ENCODE results near the gene CRYBB3.

DNA sequence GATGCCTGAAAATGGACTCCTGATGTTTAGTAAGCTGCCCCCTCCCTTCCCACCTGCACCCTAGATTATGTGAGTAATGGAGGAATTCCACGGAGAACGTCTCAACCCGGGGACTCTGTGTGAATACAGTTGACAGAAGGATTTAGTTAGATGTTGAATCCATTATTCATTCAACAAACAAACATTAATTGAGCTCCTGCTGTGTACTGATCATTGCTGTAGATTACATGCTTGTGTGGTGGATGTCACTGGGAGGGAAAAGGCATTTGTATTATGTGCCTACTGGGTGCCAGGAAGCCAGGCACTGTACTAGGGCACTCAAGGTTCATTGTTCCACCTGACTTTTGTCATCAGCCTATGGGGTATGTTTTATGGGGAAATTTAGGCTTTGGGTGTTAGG is 22.9 kb upstream of the CRYBB3 start:
- TF ChIP-seq, protein P1, sequence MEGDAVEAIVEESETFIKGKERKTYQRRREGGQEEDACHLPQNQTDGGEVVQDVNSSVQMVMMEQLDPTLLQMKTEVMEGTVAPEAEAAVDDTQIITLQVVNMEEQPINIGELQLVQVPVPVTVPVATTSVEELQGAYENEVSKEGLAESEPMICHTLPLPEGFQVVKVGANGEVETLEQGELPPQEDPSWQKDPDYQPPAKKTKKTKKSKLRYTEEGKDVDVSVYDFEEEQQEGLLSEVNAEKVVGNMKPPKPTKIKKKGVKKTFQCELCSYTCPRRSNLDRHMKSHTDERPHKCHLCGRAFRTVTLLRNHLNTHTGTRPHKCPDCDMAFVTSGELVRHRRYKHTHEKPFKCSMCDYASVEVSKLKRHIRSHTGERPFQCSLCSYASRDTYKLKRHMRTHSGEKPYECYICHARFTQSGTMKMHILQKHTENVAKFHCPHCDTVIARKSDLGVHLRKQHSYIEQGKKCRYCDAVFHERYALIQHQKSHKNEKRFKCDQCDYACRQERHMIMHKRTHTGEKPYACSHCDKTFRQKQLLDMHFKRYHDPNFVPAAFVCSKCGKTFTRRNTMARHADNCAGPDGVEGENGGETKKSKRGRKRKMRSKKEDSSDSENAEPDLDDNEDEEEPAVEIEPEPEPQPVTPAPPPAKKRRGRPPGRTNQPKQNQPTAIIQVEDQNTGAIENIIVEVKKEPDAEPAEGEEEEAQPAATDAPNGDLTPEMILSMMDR (IDR thresholded peaks at IDR 0.05) = no peak
- TF ChIP-seq POLR2A (IDR thresholded peaks at IDR 0.05) = no peak

All from uterus (tissue), 2 donors.